Common myeloid progenitor, CD34-positive (primary cell): ENCODE data around the gene DCN.

Experiments used
- CTCF ChIA-PET: fragments of 350-600 bp; sonication (Branson Sonifier 250); formaldehyde crosslinking; loops from one replicate; lab custom pipeline; 2021; ENCODE audit warnings: antibody characterized with exemption; lab: Charles Lee
- POLR2A ChIA-PET: fragments of 350-600 bp; sonication (Branson Sonifier 250); formaldehyde crosslinking; loops from one replicate; lab custom pipeline; 2021; ENCODE audit warnings: antibody characterized with exemption; lab: Charles Lee
- DNase-seq, 3 donors: peaks; one replicate each; pipeline versions ENCODE4 v3.0.0 to v3.0.0-alpha.2; 2013
- H3K27ac ChIP-seq, 2 experiments: 1 replicate in 1 of 2; 2 replicates in 1 of 2; pipeline ENCODE4 v1.7.0; 2013; ENCODE audit warnings: inconsistent platforms in 2 of 2, low read length in 2 of 2, mild to moderate bottlenecking in 2 of 2, low read depth in 1 of 2, moderate library complexity in 1 of 2; ENCODE audit not compliant: severe bottlenecking in 2 of 2, insufficient read depth in 1 of 2, poor library complexity in 1 of 2
- H3K27me3 ChIP-seq, 5 experiments: replicated peaks in 2 of 5; 1 replicate in 3 of 5; 2 replicates in 2 of 5; pipeline versions ENCODE4 v1.6.1 to v1.7.0; 2013; ENCODE audit warnings: low read length in 4 of 5, mild to moderate bottlenecking in 2 of 5, moderate library complexity in 2 of 5, inconsistent platforms in 1 of 5; ENCODE audit not compliant: insufficient read depth in 5 of 5, control insufficient read depth in 4 of 5
- H3K36me3 ChIP-seq, 4 experiments: 1 replicate in 2 of 4; 2 replicates in 2 of 4; pipeline versions ENCODE4 v1.6.1 to v1.7.0; 2013; ENCODE audit warnings: low read length in 3 of 4, control low read depth in 1 of 4, mild to moderate bottlenecking in 1 of 4; ENCODE audit not compliant: control insufficient read depth in 4 of 4, insufficient read depth in 4 of 4
- H3K4me1 ChIP-seq, 4 experiments: 1 replicate in 3 of 4; 2 replicates in 1 of 4; pipeline versions ENCODE4 v1.6.1 to v1.7.1; 2013; ENCODE audit warnings: low read length in 3 of 4, mild to moderate bottlenecking in 3 of 4, control low read depth in 1 of 4, inconsistent platforms in 1 of 4, moderate library complexity in 1 of 4; ENCODE audit not compliant: control insufficient read depth in 4 of 4, insufficient read depth in 4 of 4; ENCODE audit errors: control extremely low read depth in 1 of 4
- H3K4me3 ChIP-seq, 7 experiments: 1 replicate in 4 of 7; 2 replicates in 3 of 7; pipeline versions ENCODE4 v1.5.1 to v1.7.0; 2013; ENCODE audit warnings: mild to moderate bottlenecking in 7 of 7, low read length in 6 of 7, moderate library complexity in 6 of 7, inconsistent platforms in 2 of 7, low read depth in 2 of 7, control low read depth in 1 of 7; ENCODE audit not compliant: insufficient read depth in 4 of 7, control insufficient read depth in 1 of 7; ENCODE audit errors: extremely low read depth in 1 of 7
- H3K9me3 ChIP-seq, 5 experiments: 1 replicate in 4 of 5; 2 replicates in 1 of 5; pipeline versions ENCODE4 v1.6.1 to v1.7.1; 2013; ENCODE audit warnings: low read length in 4 of 5, mild to moderate bottlenecking in 2 of 5, inconsistent platforms in 1 of 5, low read depth in 1 of 5, moderate library complexity in 1 of 5; ENCODE audit not compliant: control insufficient read depth in 4 of 5, insufficient read depth in 2 of 5; ENCODE audit errors: control extremely low read depth in 1 of 5
- WGBS: methylation state at CpG from one replicate; pipeline ENCODE4 v1.1.5; 2013; ENCODE audit not compliant: insufficient coverage; 5-methylcytosine and 5-hydroxymethylcytosine counted together

DCN gene

DNA sequence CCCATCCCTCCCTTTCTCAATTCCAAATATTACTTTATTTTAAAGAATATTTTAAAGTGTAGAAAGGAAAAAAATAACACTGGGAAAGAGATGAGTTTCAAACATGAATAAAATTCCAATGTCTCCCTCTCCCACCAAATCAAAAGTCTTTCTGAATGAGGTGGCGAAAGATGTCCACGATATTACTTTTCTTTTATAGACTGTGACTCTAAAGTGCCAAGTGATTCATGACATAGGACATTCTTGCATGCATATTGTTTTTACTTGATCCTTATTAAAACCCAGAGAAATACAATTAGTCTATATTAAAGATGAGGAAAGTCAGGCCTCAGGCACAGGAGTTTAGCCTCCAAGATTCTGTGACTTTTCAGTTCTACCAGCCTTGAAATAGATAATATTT, 55.3 kb downstream of the DCN start:
- DNase-seq, result no peak
- POLR2A ChIA-PET, result no interaction called here

DNA sequence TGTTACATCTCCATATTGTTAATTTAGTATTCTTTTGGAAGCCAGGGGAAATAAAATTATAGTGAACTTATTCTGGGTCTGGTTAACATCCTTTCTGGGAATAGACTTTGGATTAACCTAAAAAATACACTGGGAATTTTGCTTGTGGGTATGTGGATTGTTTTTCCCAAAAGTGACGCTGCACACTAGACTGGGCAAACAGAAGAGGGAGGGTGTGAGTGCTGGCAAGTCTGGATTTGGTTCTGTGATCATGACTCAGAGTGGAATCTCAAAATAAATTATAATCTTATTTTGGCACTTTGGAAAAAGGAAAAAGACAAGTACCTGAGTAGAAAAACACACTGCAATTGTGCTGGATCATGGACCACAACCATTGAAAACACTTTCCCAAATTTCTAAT, 56.1 kb downstream of the DCN start:
- Histone ChIP-seq H3K27me3 (no peaks in the 10 kb centered on the region), H3K27ac (no peak overlapping the region), H3K9me3 (peaks cover 0 to 4% (median 1%) of the 10 kb centered on the region in 5 experiments), H3K4me1 (no peaks in the 10 kb centered on the region), H3K36me3 (no peaks in the 10 kb centered on the region), H3K4me3 (no peak overlapping the region)
- ChIA-PET POLR2A (no interaction called here), CTCF (no interaction called here)
- WGBS, result 100% methylated on average over 1 of the region's 1 CpG
- DNase-seq, result no peak

More for the DNA sequence above, 55.3 kb downstream of the DCN start:
- no CpG with 5 or more reads among the region's 2 CpGs for WGBS
- Histone ChIP-seq H3K4me3 (no peak overlapping the region), H3K36me3 (no peaks in the 10 kb centered on the region), H3K9me3 (peaks cover 0 to 4% (median 1%) of the 10 kb centered on the region in 5 experiments), H3K27me3 (no peaks in the 10 kb centered on the region), H3K27ac (no peak overlapping the region), H3K4me1 (no peaks in the 10 kb centered on the region)
- CTCF ChIA-PET, result no interaction called here

DNA sequence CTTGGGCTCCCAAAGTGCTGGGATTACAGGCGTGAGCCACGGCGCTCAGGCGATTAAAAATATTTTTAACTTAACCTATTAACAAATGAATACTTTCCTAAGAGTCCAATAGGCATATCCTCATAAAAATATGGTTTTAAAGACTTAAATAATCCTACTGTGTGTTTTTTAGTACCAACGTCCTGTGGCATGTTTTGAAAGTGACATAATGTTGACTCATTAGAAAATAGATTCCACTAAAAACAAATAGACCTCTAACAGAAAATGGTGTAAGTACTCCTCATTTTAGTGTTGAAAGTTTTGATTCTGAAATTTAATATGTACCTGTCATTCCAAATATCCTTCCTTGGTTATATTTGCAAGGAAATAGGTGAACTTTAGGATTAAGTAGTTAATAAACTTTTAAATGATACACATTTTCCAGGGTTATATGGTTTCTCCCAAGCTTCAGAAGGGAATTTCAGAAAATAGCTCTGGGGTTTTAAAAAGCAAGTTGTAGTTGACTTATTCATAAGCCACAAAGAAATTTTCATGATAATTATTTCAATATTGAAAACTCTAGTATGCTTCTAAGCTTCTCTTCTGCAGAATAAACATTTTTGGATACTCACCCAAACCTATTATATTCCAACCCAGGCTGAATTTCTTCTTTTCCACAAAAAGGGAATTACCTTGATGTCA, 59.2 kb downstream of the DCN start:
- CTCF ChIA-PET, result interaction anchor here (1.3 kb wide), 1 partner anchor 16 kb away, joined by 4 read pairs; no protein-coding TSS in a partner anchor
- H3K4me3 ChIP-seq, result no peak overlapping the region
- no peaks in the 10 kb centered on the region for H3K36me3 ChIP-seq
- no peak overlapping the region for H3K27ac ChIP-seq
- 100% methylated on average over 3 of the region's 5 CpGs for WGBS
- POLR2A ChIA-PET, result interaction anchor here (0.7 kb wide), 1 partner anchor 456 kb away, joined by 3 read pairs; no protein-coding TSS in a partner anchor
- H3K4me1 ChIP-seq, result no peaks in the 10 kb centered on the region
- peaks cover 0 to 4% (median 1%) of the 10 kb centered on the region in 5 experiments for H3K9me3 ChIP-seq
- no peaks in the 10 kb centered on the region for H3K27me3 ChIP-seq
- DNase-seq, result no peak

DNA sequence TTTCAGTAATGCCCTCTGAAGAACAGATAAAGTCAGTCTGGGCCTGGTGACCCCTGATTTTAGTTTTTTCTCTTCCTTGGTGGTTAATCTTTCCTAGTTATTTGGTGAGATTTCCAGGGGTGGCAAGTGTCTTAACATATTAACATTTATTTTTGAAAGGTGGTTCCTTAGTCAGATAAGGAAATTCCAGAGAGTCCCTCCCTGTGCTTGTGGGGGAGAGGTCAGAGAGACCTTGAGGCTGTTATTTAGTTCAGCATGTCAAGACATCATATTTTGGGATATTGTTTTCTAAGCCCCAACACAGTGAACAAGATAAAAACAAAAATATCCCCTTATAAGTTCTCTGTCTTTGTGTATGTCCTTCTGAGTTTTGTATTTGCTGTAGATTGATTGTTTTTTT, 61.8 kb downstream of the DCN start:
- no peak overlapping the region for H3K4me3 ChIP-seq
- H3K9me3 ChIP-seq, result peaks cover 0 to 4% (median 1%) of the 10 kb centered on the region in 5 experiments
- ChIA-PET POLR2A (no interaction called here), CTCF (interaction anchor here (1.5 kb wide), 1 partner anchor 12 kb away, joined by 6 read pairs; no protein-coding TSS in a partner anchor)
- H3K27me3 ChIP-seq, result no peaks in the 10 kb centered on the region
- no peaks in the 10 kb centered on the region for H3K4me1 ChIP-seq
- H3K27ac ChIP-seq, result no peak overlapping the region
- no peak for DNase-seq
- H3K36me3 ChIP-seq, result no peaks in the 10 kb centered on the region

DNA sequence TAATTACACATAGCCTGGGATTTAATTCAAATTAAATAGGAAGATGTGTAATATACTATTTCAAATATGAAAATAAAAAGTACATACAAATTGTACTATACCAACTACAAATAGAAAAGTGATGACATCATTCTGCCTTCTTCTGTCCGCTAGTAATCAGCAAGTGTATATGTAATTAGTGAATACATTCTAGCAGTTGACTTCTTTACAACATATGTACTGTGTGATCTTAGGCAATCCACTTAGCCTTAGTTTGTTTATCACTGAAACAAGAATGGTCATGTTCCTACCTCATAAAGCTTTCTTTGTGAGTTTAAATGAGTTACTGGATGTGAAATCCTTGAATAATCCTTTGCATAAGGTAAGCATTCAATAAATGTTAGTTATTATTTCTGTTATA, 63.5 kb downstream of the DCN start:
- no peaks in the 10 kb centered on the region for H3K36me3 ChIP-seq
- no peaks in the 10 kb centered on the region for H3K27me3 ChIP-seq
- ChIA-PET POLR2A (interaction anchor here (0.6 kb wide), 1 partner anchor 17 kb away, joined by 3 read pairs; no protein-coding TSS in a partner anchor), CTCF (interaction anchor here (1.0 to 1.5 kb wide), 2 partner anchors 10 to 124 kb away, joined by 3 to 6 read pairs; no protein-coding TSS in a partner anchor)
- peaks cover 0 to 1% (median 0%) of the 10 kb centered on the region in 5 experiments for H3K9me3 ChIP-seq
- H3K4me1 ChIP-seq, result no peaks in the 10 kb centered on the region
- WGBS, result no CpG with 5 or more reads among the region's 1 CpG
- no peak for DNase-seq
- no peak overlapping the region for H3K27ac ChIP-seq
- H3K4me3 ChIP-seq, result no peak overlapping the region

DNA sequence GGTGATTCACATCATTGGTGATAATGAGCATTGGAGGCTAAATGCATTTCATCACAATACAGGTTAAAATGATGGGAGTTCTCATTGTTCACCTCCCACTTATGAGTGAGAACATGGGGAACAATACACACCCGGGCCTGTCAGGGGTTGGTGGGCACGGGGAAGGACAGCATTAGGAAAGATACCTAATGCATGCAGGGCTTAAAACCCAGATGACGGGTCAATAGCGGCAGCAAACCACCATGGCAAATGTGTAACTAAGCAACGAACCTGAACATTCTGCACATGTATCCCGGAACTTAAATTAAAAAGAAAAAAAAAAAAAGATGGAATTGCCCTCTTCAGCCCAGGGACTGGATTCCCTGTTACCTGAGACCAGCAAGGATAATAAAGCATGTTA, 69.0 kb downstream of the DCN start:
- H3K4me1 ChIP-seq, result no peaks in the 10 kb centered on the region
- no peak overlapping the region for H3K27ac ChIP-seq
- H3K4me3 ChIP-seq, result no peak overlapping the region
- ChIA-PET CTCF (interaction anchor here (1.1 to 6.6 kb wide), 2 partner anchors 132 to 135 kb away, joined by 3 to 96 read pairs; no protein-coding TSS in a partner anchor), POLR2A (no interaction called here)
- no peaks in the 10 kb centered on the region for H3K9me3 ChIP-seq
- 98% methylated on average over 6 of the region's 6 CpGs for WGBS
- DNase-seq, result no peak
- H3K36me3 ChIP-seq, result no peaks in the 10 kb centered on the region
- H3K27me3 ChIP-seq, result no peaks in the 10 kb centered on the region
